ENCODE results near the gene GPR152.

- TF ChIP-seq CTCF (IDR thresholded peaks at IDR 0.05) (no peak), POLR2A (IDR thresholded peaks at IDR 0.05) (no peak)
Measured at GRCh38 chr11:67408437-67409200, 43.9 kb downstream of the GPR152 start.
